Activated CD8-positive, alpha-beta memory T cell treated with anti-CD3 and anti-CD28 coated beads, Interleukin-2, amount 50 U/mL, for 24 hours (primary cell): ENCODE measurements around the gene GSKIP.
A peak's percentile ranks its signal among the peaks of the same experiment; 100 is the strongest.
"Not testable (repeated sequence)": the region's sequence is repeated elsewhere in the genome, so short reads cannot be mapped to it uniquely, and the experiment has no call there.

ENCODE experiments used
- DNase-seq: peaks from one replicate; pipeline ENCODE4 v3.0.0-alpha.2; 2020; ENCODE audit errors: extremely low read depth

The GSKIP gene

GRCh38 chr14:96362965-96363750 lies at the start of gene GSKIP, which contains the start of gene ATG2B:
GSKIP (plus strand) TSS chr14:96363526; CDS start chr14:96382248, 18,722 bp downstream.
ATG2B (minus strand) TSS chr14:96363341; CDS start chr14:96362976, 365 bp downstream.
- DNase-seq, result peak; percentile 85

GRCh38 chr14:96316087-96316486 lies 47.2 kb upstream of the GSKIP start:
- no peak for DNase-seq

- no peak for DNase-seq
Observed at GRCh38 chr14:96318836-96319235, 44.5 kb upstream of the GSKIP start.

GRCh38 chr14:96320605-96321004 lies 42.7 kb upstream of the GSKIP start:
- DNase-seq, result no peak

- no peak for DNase-seq
Observed at GRCh38 chr14:96324219-96324618, 39.1 kb upstream of the GSKIP start.

- no peak for DNase-seq
Observed at GRCh38 chr14:96338551-96338950, 24.8 kb upstream of the GSKIP start.

GRCh38 chr14:96341323-96341722 lies 22.0 kb upstream of the GSKIP start:
- no peak for DNase-seq

GRCh38 chr14:96345669-96346068 lies 17.7 kb upstream of the GSKIP start:
- no peak for DNase-seq

- DNase-seq, result not testable (repeated sequence)
Observed at GRCh38 chr14:96347957-96348356, 15.4 kb upstream of the GSKIP start.

- DNase-seq, result no peak
Observed at GRCh38 chr14:96349286-96350075, 13.8 kb upstream of the GSKIP start.

- no peak for DNase-seq
Observed at GRCh38 chr14:96351986-96352385, 11.3 kb upstream of the GSKIP start.

- no peak for DNase-seq
Observed at GRCh38 chr14:96352708-96353107, 10.6 kb upstream of the GSKIP start.

- no peak for DNase-seq
Observed at GRCh38 chr14:96354246-96354645, 9.1 kb upstream of the GSKIP start.

- no peak for DNase-seq
Observed at GRCh38 chr14:96357216-96357615, 6.1 kb upstream of the GSKIP start.

GRCh38 chr14:96359959-96360358 lies 3.4 kb upstream of the GSKIP start:
- no peak for DNase-seq

- DNase-seq, result no peak
Observed at GRCh38 chr14:96362071-96362964, 1.0 kb upstream of the GSKIP start.

GRCh38 chr14:96363751-96364336 lies 518 bp downstream of the GSKIP start:
- DNase-seq, result no peak

- DNase-seq, result no peak
Observed at GRCh38 chr14:96364962-96365361, 1.6 kb downstream of the GSKIP start.

- no peak for DNase-seq
Observed at GRCh38 chr14:96368534-96368933, 5.2 kb downstream of the GSKIP start.

- no peak for DNase-seq
Observed at GRCh38 chr14:96370528-96370927, 7.2 kb downstream of the GSKIP start.

- DNase-seq, result no peak
Observed at GRCh38 chr14:96373538-96373937, 10.2 kb downstream of the GSKIP start.

- DNase-seq, result no peak
Observed at GRCh38 chr14:96376093-96376492, 12.8 kb downstream of the GSKIP start.
